Adrenal gland (tissue), 5 donors: ENCODE measurements around the gene ACTR5.

Source experiments
- POLR2A ChIP-seq, 2 donors: fragments of 450-650 bp; IDR thresholded peaks; one replicate each; pipeline ENCODE4 v1.6.1; 2017; ENCODE audit warnings: antibody characterized with exemption in 2 of 2, mild to moderate bottlenecking in 2 of 2, moderate library complexity in 1 of 2
- TF ChIP-seq, protein P1 (sequence below), 6 experiments: fragments of 450-650 bp in 4 of 6; fragments of 200-600 bp in 2 of 6; sonication (generic) in 1 of 6; IDR thresholded peaks; 1 replicate in 5 of 6; 2 replicates in 1 of 6; pipeline versions ENCODE4 v1.5.1 to v1.8.0; 2016 to 2021; ENCODE audit warnings: antibody characterized with exemption in 6 of 6, mild to moderate bottlenecking in 2 of 6, moderate library complexity in 1 of 6
- donor health status: DM: no; HTN: no; CAD: no.

DNA sequence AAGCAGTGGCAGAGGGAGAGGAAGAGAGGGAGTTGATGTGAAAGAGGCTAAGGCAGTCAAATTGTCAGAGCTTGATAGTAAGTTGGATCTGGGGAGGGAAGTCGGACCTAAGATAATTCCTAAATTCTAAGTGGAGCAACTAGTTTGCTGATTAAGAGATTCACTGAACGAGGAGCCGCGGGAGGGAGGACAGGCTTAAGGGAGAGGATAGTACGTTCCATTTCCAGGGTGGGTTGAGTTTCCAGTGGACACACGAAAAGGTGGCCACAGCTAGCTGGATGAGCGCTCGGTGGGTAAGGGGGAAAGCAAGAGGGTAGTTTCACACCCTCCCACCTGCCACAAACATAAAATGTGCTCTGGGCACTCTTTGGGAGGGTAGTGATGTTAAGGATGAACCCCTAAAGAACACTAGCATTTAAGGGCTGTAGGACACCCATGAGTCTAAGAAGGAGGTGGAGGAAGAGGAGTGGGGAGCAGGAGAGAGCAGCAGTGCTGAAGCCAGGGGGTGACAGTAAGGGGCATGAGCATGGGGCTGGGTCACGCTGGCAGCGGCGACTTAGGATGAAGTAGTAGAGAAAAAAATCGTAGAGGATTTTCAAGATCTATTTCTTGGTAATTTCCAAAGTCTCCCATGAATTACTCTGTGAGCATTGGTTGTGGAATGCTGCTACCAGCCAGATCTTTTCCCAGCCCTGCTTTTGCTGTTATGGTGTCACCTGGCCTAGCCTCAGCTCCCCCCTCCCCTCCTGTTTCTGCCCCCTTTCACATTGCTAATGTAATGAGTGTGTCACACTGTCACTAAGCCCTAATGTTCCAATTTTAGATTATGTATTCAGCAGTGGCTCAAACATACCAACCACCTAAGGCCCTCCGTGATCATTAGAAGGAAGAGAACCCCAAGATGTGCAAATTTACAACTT lies 21.4 kb downstream of the ACTR5 start:
- TF ChIP-seq, protein P1, sequence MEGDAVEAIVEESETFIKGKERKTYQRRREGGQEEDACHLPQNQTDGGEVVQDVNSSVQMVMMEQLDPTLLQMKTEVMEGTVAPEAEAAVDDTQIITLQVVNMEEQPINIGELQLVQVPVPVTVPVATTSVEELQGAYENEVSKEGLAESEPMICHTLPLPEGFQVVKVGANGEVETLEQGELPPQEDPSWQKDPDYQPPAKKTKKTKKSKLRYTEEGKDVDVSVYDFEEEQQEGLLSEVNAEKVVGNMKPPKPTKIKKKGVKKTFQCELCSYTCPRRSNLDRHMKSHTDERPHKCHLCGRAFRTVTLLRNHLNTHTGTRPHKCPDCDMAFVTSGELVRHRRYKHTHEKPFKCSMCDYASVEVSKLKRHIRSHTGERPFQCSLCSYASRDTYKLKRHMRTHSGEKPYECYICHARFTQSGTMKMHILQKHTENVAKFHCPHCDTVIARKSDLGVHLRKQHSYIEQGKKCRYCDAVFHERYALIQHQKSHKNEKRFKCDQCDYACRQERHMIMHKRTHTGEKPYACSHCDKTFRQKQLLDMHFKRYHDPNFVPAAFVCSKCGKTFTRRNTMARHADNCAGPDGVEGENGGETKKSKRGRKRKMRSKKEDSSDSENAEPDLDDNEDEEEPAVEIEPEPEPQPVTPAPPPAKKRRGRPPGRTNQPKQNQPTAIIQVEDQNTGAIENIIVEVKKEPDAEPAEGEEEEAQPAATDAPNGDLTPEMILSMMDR (IDR thresholded peaks at IDR 0.05), result no peak
- no peak for TF ChIP-seq POLR2A (IDR thresholded peaks at IDR 0.05)
